ENCODE results near the gene CALML6. TPM values are rescaled to one million over a fixed set of nuclear protein-coding genes. Genes with fewer than 3 reads are reported as not detected.

CALML6 gene
- total and polyA plus RNA-seq, 2 of the 8 experiments (the other 6 are each of a cell fraction or from before 2014, with no cell fraction given): 0.54 to 1.3 TPM

DNA sequence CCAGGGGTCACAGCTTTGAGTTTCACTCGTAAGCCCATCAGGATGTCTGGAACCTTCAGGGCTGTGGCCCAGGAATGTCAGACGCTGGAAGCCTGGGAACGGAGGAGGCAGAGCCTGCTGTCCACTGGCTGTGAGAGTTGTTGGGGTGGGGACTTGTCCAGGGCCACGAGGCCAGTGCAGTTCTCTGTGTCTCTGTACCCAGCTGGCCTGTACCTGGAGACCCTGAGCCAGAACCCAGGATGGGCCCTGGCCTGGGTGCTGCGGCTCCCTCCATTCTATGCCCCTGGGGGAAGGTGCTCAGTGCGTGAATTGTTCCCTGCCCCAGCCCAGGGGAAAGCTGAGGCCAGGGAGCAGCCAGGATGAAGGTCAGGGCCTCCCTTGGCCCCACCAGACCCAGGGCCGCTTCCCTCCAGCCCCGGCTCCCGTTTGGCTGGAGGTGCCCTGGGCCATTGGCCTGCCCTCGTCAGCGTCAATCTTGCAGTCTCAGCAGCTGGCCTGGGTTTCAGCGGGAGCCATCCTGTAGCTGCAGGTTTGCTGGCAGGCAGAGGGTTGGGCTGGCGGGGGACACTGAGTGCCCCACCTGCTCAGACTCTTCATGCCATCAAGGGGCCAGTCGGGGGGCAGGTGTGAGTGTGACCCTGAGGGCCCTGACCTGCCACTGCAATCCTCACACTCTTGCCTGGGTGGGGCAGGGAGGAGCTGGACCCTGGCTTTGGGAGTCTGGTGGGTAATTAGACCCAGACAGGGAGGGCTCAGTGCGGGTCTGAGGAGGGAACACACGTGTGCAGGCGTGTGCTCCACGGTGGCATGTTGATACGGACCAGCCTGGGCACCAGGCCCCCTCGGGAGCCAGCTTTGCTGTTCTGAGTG, 724 bp upstream of the CALML6 start:
- Histone ChIP-seq H3K23me2 (ENCODE audit: low read depth, low read length) (peaks cover 4% of the 10 kb centered on the region; the same call in 1 of the 2 replicates), H3K56ac (replicated peaks; ENCODE audit: insufficient read length, low read depth, low read length) (no peak overlapping the region), H3K9ac (replicated peaks in 1 of 4; ENCODE audit: extremely low read depth in 1 of 4, low read depth in 3 of 4, low read length in 3 of 4) (no peak overlapping the region), H3K79me1 (ENCODE audit: low read depth, low read length) (no peaks in the 10 kb centered on the region), H3K23ac (ENCODE audit: insufficient read length) (no peak overlapping the region), H4K8ac (ENCODE audit: extremely low read depth, insufficient read depth, low read length) (peak overlapping the region; percentile 72; the same call in 1 of the 2 replicates), H2BK15ac (ENCODE audit: low read length) (peak overlapping the region; percentile 61; the same call in 1 of the 2 replicates), H4K5ac (ENCODE audit: insufficient read length, low read depth, low read length) (no peak overlapping the region), H3K27me3 (replicated peaks in 1 of 4; ENCODE audit: control insufficient read depth in 3 of 4, extremely low read depth in 1 of 4, insufficient read depth in 3 of 4, low read length in 3 of 4) (no peaks in the 10 kb centered on the region; a peak in 2 of 7 replicates), H2BK12ac (ENCODE audit: low read depth, low read length) (peak overlapping the region; percentile 68; the same call in 1 of the 2 replicates), H2BK5ac (ENCODE audit: low read depth, low read length) (peak overlapping the region; percentile 2; the same call in 1 of the 2 replicates), H2AFZ (ENCODE audit: low read length) (no peak overlapping the region), H3K9me3 (ENCODE audit: insufficient read depth in 2 of 2, low read depth in 1 of 2, low read length in 1 of 2) (no peaks in the 10 kb centered on the region), H3K36me3 (ENCODE audit: control insufficient read depth in 2 of 4, insufficient read depth in 4 of 4, low read length in 3 of 4) (no peaks in the 10 kb centered on the region), H2BK20ac (ENCODE audit: low read length) (no peak overlapping the region), H3K4me2 (ENCODE audit: insufficient read depth in 1 of 2, low read depth in 2 of 2, low read length in 2 of 2) (no peak overlapping the region), H3K79me2 (ENCODE audit: control insufficient read depth in 1 of 2, insufficient read depth in 2 of 2, low read length in 2 of 2) (no peaks in the 10 kb centered on the region), H2BK120ac (replicated peaks; ENCODE audit: low read depth, low read length) (no peak overlapping the region), H2AK5ac (ENCODE audit: low read depth, low read length) (0 out of 2 replicates have a peak overlapping the region, but pooled peaks have one; percentile 24), H3K27ac (ENCODE audit: low read depth, low read length) (no peak overlapping the region), H3K4ac (replicated peaks; ENCODE audit: insufficient read length, low read depth, low read length) (no peak overlapping the region), H3K14ac (ENCODE audit: insufficient read length) (no peak overlapping the region), H3K4me3 (ENCODE audit: extremely low read depth in 1 of 4, insufficient read depth in 2 of 4, low read depth in 3 of 4, low read length in 4 of 4) (no peak overlapping the region), H3K4me1 (replicated peaks in 1 of 4; ENCODE audit: control insufficient read depth in 3 of 4, insufficient read depth in 4 of 4, low read length in 3 of 4) (peaks cover 0 to 14% (median 10%) of the 10 kb centered on the region in 4 experiments; a peak in 6 of 7 replicates), H4K20me1 (replicated peaks in 1 of 2; ENCODE audit: control insufficient read depth in 1 of 2, insufficient read depth in 2 of 2, low read length in 2 of 2) (no peaks in the 10 kb centered on the region), H3K18ac (ENCODE audit: extremely low read depth, low read length) (no peak overlapping the region), H4K91ac (replicated peaks; ENCODE audit: insufficient read length, low read length) (no peak overlapping the region)
- DNase-seq (ENCODE audit: low read depth in 1 of 2, low spot score in 2 of 2) (no peak), FAIRE-seq (no peak)
- POLR2A ChIA-PET (ENCODE audit: partially characterized antibody): interaction anchor here (0.6 to 1.2 kb wide), 4 partner anchors 8 to 289 kb away, joined by 3 read pairs; no protein-coding TSS in a partner anchor
- TF ChIP-seq POLR2AphosphoS5 (IDR thresholded peaks at IDR 0.05; ENCODE audit: low read depth, low read length) (no peak), E2F6 (IDR thresholded peaks at IDR 0.05) (0 out of 2 replicates have a peak, but pooled peaks have one; percentile 18), JUND (IDR thresholded peaks at IDR 0.05; ENCODE audit: low read length) (no peak)
- 79% methylated on average over 18 of the region's 20 CpGs; no CpG with 5 or more reads in 1 of the 2 experiments for WGBS, 2 experiments (ENCODE audit: extremely low coverage in 1 of 2, insufficient coverage in 1 of 2, insufficient read length in 1 of 2, insufficient replicate concordance in 2 of 2, low coverage in 1 of 2, low lambda C conversion rate in 2 of 2, missing lambda C conversion rate in 1 of 2)
- CTCF ChIA-PET (ENCODE audit: partially characterized antibody): interaction anchor here (0.5 to 1.5 kb wide), 6 partner anchors 14 to 132 kb away, joined by 3 to 6 read pairs (median 3); no protein-coding TSS in a partner anchor
